Type B pancreatic cell (in vitro differentiated cells): Measurements from ENCODE around the gene PLA1A. TPM values are rescaled to one million over a fixed set of nuclear protein-coding genes. Genes with fewer than 3 reads are reported as not detected.
A peak's percentile ranks its signal among the peaks of the same experiment; 100 is the strongest.

ENCODE experiments used
- DNase-seq: peaks from one replicate; pipeline ENCODE4 v3.0.0; 2021; ENCODE audit warnings: mixed read lengths; ENCODE audit not compliant: unreplicated experiment; ENCODE audit errors: extremely low spot score
- H3K27ac Mint-ChIP-seq: 2 replicates; pipeline ENCODE4 v1.8.0; 2021; ENCODE audit warnings: mild to moderate bottlenecking, mixed read lengths
- H3K27me3 Mint-ChIP-seq: 2 replicates; pipeline ENCODE4 v1.8.0; 2021; ENCODE audit warnings: mixed read lengths
- H3K36me3 Mint-ChIP-seq: 2 replicates; pipeline ENCODE4 v1.8.0; 2021; ENCODE audit warnings: mixed read lengths
- H3K4me1 Mint-ChIP-seq: one replicate; pipeline ENCODE4 v1.8.0; 2021; ENCODE audit warnings: mixed read lengths; ENCODE audit not compliant: unreplicated experiment
- H3K4me3 Mint-ChIP-seq: 2 replicates; pipeline ENCODE4 v1.8.0; 2021; ENCODE audit warnings: mild to moderate bottlenecking, mixed read lengths
- H3K9me3 Mint-ChIP-seq: 2 replicates; pipeline ENCODE4 v1.8.0; 2021; ENCODE audit warnings: mixed read lengths
- total RNA-seq: library from RNA; stranded (reverse); gene quantifications from 2 replicates; pipeline ENCODE4 v1.2.1, GENCODE V29; 2021; ENCODE audit warnings: low replicate concordance
- TF ChIP-seq, protein P1 (sequence below): fragments of 200-600 bp; sonication (generic); conservative IDR thresholded peaks from 2 replicates; pipeline ENCODE4 v1.5.0; 2021; ENCODE audit warnings: antibody characterized with exemption, mild to moderate bottlenecking

Gene PLA1A
- total RNA-seq, 1 donor from 2014 or later = 1.6 TPM

- no peaks in the 10 kb centered on the region for H3K27me3 Mint-ChIP-seq
- H3K27ac Mint-ChIP-seq = peak overlapping the region; percentile 90
- H3K36me3 Mint-ChIP-seq = peaks cover 4% of the 10 kb centered on the region
- no peaks in the 10 kb centered on the region for H3K9me3 Mint-ChIP-seq
- TF ChIP-seq, protein P1, sequence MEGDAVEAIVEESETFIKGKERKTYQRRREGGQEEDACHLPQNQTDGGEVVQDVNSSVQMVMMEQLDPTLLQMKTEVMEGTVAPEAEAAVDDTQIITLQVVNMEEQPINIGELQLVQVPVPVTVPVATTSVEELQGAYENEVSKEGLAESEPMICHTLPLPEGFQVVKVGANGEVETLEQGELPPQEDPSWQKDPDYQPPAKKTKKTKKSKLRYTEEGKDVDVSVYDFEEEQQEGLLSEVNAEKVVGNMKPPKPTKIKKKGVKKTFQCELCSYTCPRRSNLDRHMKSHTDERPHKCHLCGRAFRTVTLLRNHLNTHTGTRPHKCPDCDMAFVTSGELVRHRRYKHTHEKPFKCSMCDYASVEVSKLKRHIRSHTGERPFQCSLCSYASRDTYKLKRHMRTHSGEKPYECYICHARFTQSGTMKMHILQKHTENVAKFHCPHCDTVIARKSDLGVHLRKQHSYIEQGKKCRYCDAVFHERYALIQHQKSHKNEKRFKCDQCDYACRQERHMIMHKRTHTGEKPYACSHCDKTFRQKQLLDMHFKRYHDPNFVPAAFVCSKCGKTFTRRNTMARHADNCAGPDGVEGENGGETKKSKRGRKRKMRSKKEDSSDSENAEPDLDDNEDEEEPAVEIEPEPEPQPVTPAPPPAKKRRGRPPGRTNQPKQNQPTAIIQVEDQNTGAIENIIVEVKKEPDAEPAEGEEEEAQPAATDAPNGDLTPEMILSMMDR = no peak
- H3K4me3 Mint-ChIP-seq = no peak overlapping the region
- DNase-seq = no peak
- H3K4me1 Mint-ChIP-seq = peaks cover 17% of the 10 kb centered on the region
Observed at GRCh38 chr3:119639494-119640350, 42.0 kb downstream of the PLA1A start.

GRCh38 chr3:119641416-119641815 is 43.7 kb downstream of the PLA1A start:
- peaks cover 17% of the 10 kb centered on the region for H3K4me1 Mint-ChIP-seq
- H3K36me3 Mint-ChIP-seq = peaks cover 4% of the 10 kb centered on the region

DNA sequence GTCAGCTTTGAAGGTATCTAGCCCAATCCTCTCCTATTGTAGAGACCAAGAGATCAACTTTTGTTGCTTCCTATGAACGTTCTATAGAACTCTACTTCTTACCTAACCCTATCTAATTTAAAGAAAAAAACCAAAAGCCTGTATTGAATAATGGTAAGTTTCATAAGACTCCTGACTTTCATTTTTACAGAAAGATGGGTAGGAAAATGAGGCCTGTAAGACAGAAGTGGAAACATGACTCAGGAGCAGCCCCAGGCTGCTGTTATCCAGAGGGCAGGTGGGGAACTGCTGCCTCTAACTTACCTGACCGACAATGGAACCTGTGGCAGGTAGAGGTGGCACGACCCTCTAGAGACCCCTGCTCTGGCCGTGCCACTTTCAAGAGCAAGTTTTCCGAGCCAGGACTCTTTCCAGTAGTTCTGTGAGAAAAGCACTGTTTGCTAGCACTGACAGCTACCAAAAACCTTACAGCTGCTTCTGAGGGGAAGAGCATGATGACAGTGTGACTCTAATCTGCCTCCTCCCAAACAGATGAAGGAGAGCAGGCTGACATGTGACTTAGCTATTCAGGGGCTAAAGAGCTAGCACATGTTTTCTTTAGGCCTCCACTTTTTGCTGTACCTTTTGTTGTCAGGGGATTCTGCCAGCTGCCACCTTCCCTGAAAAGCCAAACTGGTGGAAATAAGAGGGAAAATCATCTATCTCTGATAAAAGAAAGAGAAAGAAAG is 45.2 kb downstream of the PLA1A start:
- peaks cover 4% of the 10 kb centered on the region for H3K36me3 Mint-ChIP-seq
- H3K4me1 Mint-ChIP-seq = peaks cover 22% of the 10 kb centered on the region
- no peak overlapping the region for H3K4me3 Mint-ChIP-seq
- no peak overlapping the region for H3K27ac Mint-ChIP-seq
- no peak for DNase-seq
- H3K27me3 Mint-ChIP-seq = no peaks in the 10 kb centered on the region
- no peaks in the 10 kb centered on the region for H3K9me3 Mint-ChIP-seq
- TF ChIP-seq, protein P1 = no peak

More at GRCh38 chr3:119641416-119641815, 43.7 kb downstream of the PLA1A start:
- H3K4me3 Mint-ChIP-seq = no peak overlapping the region
- H3K9me3 Mint-ChIP-seq = no peaks in the 10 kb centered on the region
- no peaks in the 10 kb centered on the region for H3K27me3 Mint-ChIP-seq
- H3K27ac Mint-ChIP-seq = no peak overlapping the region
- DNase-seq = no peak
- TF ChIP-seq, protein P1 = no peak

- Mint-ChIP-seq H3K9me3 (no peaks in the 10 kb centered on the region), H3K27ac (no peak overlapping the region), H3K4me3 (no peak overlapping the region), H3K36me3 (peaks cover 4% of the 10 kb centered on the region), H3K27me3 (no peaks in the 10 kb centered on the region), H3K4me1 (peaks cover 17% of the 10 kb centered on the region)
- DNase-seq = no peak
- TF ChIP-seq, protein P1 = no peak
Observed at GRCh38 chr3:119643528-119643927, 45.8 kb downstream of the PLA1A start.

DNA sequence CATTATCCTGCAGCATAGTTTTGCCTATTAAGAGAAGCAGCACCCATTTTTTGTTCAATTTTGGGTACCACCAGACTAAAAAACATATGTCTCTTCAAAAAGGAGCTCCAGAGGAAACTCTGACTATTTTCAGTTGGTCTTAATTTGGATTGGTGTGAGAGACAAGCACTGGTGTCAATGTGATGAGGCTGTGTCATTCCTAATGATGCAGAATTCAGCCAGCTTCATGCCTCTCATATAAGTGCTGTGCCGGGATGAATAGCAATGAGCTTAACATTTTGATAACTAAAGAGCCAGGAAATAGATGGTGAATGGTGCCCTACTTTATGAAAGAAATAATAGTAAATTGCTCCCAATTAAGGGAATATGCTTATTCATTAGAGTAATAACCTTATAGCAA is 46.8 kb downstream of the PLA1A start:
- Mint-ChIP-seq H3K4me3 (no peak overlapping the region), H3K27me3 (no peaks in the 10 kb centered on the region), H3K36me3 (peaks cover 4% of the 10 kb centered on the region), H3K27ac (no peak overlapping the region), H3K4me1 (peaks cover 18% of the 10 kb centered on the region), H3K9me3 (no peaks in the 10 kb centered on the region)
- TF ChIP-seq, protein P1 = no peak
- no peak for DNase-seq
